AG04449 (cell line): ENCODE measurements around the gene BECN2.
A peak's percentile ranks its signal among the peaks of the same experiment; 100 is the strongest.

Source experiments
- CTCF ChIA-PET: fragments of 350-600 bp; formaldehyde crosslinking; extraction: SDS; loops from one replicate; lab custom pipeline; 2021; ENCODE audit warnings: antibody characterized with exemption; lab: Yijun Ruan, JAX
- POLR2A ChIA-PET: fragments of 400-600, 350-600 bp; formaldehyde crosslinking; extraction: SDS; loops from one replicate; lab custom pipeline; 2020; ENCODE audit warnings: antibody characterized with exemption, inconsistent platforms; lab: Yijun Ruan, JAX
- DNase-seq: peaks from one replicate; pipeline ENCODE4 v3.0.0-alpha.2; 2010; ENCODE audit warnings: low read depth, low spot score
- H3K4me3 ChIP-seq: 2 replicates; pipeline ENCODE4 v1.5.1; 2011; ENCODE audit warnings: low read depth, mild to moderate bottlenecking, control low read depth, low read length
- TF ChIP-seq, protein P1 (sequence below): IDR thresholded peaks from one replicate; pipeline ENCODE4 v1.5.1; 2011; ENCODE audit warnings: mild to moderate bottlenecking, moderate library complexity, low read length, control low read depth, inconsistent platforms; ENCODE audit not compliant: insufficient read depth; ENCODE audit errors: missing control alignments

BECN2 gene

DNA sequence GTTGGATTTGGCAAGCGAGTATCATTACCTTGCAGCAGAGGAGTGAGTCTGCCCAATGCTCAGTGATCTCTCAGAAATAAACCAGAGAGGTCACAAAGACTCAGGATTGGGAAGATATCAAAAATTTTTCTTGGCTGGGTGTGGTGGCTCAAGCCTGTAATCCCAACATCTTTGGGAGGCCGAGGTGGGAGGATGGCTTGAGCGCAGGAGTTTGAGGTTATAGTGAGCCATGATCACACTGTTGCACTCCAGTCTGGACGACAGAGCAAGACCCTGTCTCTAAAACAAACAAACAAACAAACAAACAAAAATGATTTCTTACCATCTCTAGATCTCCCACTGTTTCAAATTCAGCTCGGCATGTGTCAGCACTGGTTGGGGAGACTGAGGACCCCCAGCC is 13.3 kb upstream of the BECN2 start:
- TF ChIP-seq, protein P1, sequence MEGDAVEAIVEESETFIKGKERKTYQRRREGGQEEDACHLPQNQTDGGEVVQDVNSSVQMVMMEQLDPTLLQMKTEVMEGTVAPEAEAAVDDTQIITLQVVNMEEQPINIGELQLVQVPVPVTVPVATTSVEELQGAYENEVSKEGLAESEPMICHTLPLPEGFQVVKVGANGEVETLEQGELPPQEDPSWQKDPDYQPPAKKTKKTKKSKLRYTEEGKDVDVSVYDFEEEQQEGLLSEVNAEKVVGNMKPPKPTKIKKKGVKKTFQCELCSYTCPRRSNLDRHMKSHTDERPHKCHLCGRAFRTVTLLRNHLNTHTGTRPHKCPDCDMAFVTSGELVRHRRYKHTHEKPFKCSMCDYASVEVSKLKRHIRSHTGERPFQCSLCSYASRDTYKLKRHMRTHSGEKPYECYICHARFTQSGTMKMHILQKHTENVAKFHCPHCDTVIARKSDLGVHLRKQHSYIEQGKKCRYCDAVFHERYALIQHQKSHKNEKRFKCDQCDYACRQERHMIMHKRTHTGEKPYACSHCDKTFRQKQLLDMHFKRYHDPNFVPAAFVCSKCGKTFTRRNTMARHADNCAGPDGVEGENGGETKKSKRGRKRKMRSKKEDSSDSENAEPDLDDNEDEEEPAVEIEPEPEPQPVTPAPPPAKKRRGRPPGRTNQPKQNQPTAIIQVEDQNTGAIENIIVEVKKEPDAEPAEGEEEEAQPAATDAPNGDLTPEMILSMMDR, result no peak
- no peak overlapping the region for H3K4me3 ChIP-seq
- POLR2A ChIA-PET, result no interaction called here
- DNase-seq, result no peak
- CTCF ChIA-PET, result no interaction called here

DNA sequence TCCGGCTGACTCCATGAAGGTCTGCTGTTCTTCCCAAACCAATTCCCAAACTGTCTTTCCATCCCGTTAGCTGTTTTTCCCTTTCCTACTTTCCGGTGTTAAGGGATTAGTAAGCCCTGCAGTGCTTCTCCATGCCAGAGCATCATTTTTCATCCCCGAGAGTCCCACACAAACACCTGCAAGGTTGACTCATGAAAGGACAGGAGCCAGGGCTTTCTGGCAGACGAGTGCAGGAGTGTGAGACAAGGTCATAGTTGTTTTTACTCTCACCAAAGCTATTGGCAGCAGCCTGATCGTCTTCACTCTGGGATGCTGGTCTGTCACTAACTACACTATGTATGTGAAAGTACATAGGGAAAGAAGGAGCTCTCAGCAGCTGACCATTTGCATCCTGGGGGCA is 10.2 kb upstream of the BECN2 start:
- TF ChIP-seq, protein P1, result no peak
- no peak for DNase-seq
- ChIA-PET CTCF (no interaction called here), POLR2A (no interaction called here)
- no peak overlapping the region for H3K4me3 ChIP-seq

DNA sequence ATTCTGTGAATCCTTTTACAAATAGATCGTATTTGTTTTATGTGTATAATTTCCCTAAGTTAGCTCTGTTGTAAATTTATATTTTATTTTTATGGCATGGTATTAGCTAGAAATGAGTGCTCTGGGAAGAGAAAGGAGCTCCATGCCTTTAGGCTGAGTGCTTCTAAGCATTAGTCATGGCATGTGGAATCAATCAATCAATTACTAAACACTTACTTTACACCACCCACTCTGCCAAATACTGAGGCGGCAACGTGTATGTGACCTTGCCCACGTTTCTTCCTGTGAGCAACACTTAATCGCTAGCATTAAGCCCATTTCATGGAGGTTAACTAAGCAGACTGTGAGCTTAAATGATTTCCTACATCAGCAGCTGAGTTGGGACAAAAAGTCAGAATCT is 7.2 kb upstream of the BECN2 start:
- no peak overlapping the region for H3K4me3 ChIP-seq
- TF ChIP-seq, protein P1, result no peak
- CTCF ChIA-PET, result interaction anchor here (0.6 kb wide), 1 partner anchor 1592 kb away, joined by 3 read pairs; no protein-coding TSS in a partner anchor
- POLR2A ChIA-PET, result no interaction called here
- peak; percentile 7 for DNase-seq

DNA sequence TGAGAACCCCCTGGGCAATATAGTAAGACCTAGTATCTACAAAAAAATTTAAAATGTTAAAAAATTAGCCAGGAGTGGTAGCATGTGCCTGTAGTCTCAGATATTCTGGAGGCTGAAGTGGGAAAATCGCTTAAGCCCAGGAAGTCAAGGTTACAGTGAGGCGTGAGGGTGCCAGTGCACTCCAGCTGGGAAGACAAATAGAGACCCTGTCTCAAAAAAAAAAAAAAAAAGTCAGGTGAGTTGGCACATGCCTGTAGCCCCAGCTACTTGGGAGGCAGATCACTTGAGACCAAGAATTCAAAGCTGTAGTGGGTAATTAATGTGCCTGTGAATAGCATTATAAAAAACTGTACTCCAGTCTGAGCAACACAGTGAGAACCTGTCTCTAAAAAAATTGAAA is 4.6 kb downstream of the BECN2 start:
- ChIA-PET POLR2A (no interaction called here), CTCF (no interaction called here)
- no peak for DNase-seq
- no peak overlapping the region for H3K4me3 ChIP-seq
- TF ChIP-seq, protein P1, result no peak

DNA sequence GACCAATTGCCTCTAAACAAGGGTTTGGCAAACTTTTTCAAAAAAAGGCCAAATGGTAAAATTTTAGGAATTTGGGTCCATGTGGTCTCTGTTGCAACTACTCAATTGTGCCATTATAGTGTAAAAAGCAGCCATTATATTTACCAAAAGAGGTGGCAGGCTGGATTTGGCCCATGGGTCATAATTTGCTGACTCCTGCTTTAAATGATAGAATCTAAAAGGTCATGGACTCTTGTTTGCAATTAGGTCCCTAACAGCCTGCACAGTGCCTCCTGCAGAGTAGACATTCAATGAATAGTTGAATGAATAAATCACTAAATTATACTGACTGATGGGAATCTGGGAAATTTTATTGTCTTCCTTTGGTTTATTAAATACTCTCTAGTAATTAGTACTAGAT is 6.2 kb downstream of the BECN2 start:
- no peak for DNase-seq
- no peak overlapping the region for H3K4me3 ChIP-seq
- POLR2A ChIA-PET, result interaction anchor here (0.7 kb wide), 1 partner anchor 973 kb away, joined by 3 read pairs; no protein-coding TSS in a partner anchor
- TF ChIP-seq, protein P1, result no peak
- CTCF ChIA-PET, result no interaction called here

DNA sequence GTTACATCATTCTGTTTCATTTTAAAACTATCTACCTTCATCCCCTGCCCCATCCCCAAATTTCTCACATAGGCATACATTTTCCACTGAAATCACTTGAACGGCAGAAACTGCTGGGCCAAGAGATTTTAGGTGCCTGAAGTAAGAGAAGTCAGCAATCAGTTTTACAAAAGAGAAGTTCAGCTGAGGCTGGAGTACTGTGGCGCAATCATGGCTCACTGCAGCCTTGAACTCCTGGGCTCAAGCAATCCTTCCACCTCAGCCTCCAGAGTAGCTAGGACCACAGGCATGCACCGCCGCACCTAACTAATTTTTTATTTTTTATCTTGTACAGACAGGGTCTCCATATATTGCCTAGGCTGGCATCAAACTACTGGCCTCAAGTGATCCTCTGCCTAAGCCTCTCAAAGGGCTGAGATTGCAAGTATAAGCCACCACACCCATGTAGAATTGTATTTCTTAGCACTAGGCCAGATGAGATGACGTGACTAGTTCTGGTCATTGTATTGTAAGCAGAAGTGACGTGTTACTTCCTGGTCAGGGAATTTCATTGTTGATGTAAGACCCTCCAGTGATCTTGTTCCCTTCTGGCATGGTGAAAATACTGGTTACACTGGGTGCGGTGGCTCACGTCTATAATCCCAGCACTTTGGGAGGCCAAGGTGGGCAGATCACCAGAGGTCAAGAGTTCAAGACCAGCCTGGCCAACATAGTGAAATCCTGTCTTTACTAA is 7.1 kb downstream of the BECN2 start:
- POLR2A ChIA-PET, result no interaction called here
- DNase-seq, result no peak
- TF ChIP-seq, protein P1, result no peak
- no peak overlapping the region for H3K4me3 ChIP-seq
- CTCF ChIA-PET, result no interaction called here
